ENCODE data around the gene FCRL1. TPM values are rescaled to one million over a fixed set of nuclear protein-coding genes. Genes with fewer than 3 reads are reported as not detected.

The FCRL1 gene
- polyA plus RNA-seq, 1 of the 3 experiments (the other 2 are of a cell fraction) = not detected

- no peak for TF ChIP-seq TEAD4 (IDR thresholded peaks at IDR 0.05; ENCODE audit: borderline replicate concordance, insufficient read depth)
- no peak for TF ChIP-seq EP300 (IDR thresholded peaks at IDR 0.05; ENCODE audit: borderline replicate concordance in 1 of 2, low read depth in 1 of 2, low read length in 1 of 2)
These were observed 19.9 kb downstream of the FCRL1 start (continued) for GRCh38 chr1:157799996-157800395.

DNA sequence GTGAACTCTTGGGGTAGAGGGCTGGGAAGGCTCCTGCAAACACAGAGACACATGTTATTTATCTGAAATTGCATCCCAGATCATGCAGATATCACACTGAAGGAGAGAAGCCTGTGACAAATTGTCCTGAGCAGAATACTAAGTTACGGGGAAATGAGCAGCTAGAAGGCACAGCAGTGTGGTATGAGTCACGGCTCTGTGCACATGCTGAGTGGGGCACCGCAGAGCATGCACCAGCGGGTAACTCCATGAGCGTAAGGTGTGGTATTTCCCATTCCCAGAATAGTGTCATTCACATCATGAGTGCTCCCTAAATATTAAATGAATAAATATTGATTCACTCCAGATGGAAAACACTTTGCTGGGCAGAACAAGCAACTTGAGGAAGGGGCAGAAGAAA lies 21.7 kb downstream of the FCRL1 start:
- 0% methylated on average over 4 of the region's 5 CpGs for WGBS (ENCODE audit: low lambda C conversion rate)
- TF ChIP-seq RCOR1 (IDR thresholded peaks at IDR 0.05; ENCODE audit: low read length) = no peak
- no peak for TF ChIP-seq GABPA (IDR thresholded peaks at IDR 0.05; ENCODE audit: low read depth)
- TF ChIP-seq EZH2phosphoT487 (IDR thresholded peaks at IDR 0.05; ENCODE audit: borderline replicate concordance, low read depth) = no peak
- TF ChIP-seq EP300 (IDR thresholded peaks at IDR 0.05; ENCODE audit: borderline replicate concordance in 1 of 2, low read depth in 1 of 2, low read length in 1 of 2) = no peak
- no peak for TF ChIP-seq MXI1 (IDR thresholded peaks at IDR 0.05; ENCODE audit: low read depth, low read length)
- TF ChIP-seq TEAD4 (IDR thresholded peaks at IDR 0.05; ENCODE audit: borderline replicate concordance, insufficient read depth) = no peak
- TF ChIP-seq, protein P1, sequence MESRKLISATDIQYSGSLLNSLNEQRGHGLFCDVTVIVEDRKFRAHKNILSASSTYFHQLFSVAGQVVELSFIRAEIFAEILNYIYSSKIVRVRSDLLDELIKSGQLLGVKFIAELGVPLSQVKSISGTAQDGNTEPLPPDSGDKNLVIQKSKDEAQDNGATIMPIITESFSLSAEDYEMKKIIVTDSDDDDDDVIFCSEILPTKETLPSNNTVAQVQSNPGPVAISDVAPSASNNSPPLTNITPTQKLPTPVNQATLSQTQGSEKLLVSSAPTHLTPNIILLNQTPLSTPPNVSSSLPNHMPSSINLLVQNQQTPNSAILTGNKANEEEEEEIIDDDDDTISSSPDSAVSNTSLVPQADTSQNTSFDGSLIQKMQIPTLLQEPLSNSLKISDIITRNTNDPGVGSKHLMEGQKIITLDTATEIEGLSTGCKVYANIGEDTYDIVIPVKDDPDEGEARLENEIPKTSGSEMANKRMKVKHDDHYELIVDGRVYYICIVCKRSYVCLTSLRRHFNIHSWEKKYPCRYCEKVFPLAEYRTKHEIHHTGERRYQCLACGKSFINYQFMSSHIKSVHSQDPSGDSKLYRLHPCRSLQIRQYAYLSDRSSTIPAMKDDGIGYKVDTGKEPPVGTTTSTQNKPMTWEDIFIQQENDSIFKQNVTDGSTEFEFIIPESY (IDR thresholded peaks at IDR 0.05; ENCODE audit: borderline replicate concordance, low read depth) = no peak
- no peak for TF ChIP-seq TCF12 (IDR thresholded peaks at IDR 0.05)
- TF ChIP-seq, protein P2, sequence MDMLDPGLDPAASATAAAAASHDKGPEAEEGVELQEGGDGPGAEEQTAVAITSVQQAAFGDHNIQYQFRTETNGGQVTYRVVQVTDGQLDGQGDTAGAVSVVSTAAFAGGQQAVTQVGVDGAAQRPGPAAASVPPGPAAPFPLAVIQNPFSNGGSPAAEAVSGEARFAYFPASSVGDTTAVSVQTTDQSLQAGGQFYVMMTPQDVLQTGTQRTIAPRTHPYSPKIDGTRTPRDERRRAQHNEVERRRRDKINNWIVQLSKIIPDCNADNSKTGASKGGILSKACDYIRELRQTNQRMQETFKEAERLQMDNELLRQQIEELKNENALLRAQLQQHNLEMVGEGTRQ (IDR thresholded peaks at IDR 0.05; ENCODE audit: borderline replicate concordance, low read depth, low read length) = no peak
- TF ChIP-seq JUND (IDR thresholded peaks at IDR 0.05) = no peak
- TF ChIP-seq, protein P3, sequence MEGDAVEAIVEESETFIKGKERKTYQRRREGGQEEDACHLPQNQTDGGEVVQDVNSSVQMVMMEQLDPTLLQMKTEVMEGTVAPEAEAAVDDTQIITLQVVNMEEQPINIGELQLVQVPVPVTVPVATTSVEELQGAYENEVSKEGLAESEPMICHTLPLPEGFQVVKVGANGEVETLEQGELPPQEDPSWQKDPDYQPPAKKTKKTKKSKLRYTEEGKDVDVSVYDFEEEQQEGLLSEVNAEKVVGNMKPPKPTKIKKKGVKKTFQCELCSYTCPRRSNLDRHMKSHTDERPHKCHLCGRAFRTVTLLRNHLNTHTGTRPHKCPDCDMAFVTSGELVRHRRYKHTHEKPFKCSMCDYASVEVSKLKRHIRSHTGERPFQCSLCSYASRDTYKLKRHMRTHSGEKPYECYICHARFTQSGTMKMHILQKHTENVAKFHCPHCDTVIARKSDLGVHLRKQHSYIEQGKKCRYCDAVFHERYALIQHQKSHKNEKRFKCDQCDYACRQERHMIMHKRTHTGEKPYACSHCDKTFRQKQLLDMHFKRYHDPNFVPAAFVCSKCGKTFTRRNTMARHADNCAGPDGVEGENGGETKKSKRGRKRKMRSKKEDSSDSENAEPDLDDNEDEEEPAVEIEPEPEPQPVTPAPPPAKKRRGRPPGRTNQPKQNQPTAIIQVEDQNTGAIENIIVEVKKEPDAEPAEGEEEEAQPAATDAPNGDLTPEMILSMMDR (IDR thresholded peaks at IDR 0.05) = no peak
- TF ChIP-seq RAD21 (IDR thresholded peaks at IDR 0.05; ENCODE audit: low read length) = no peak
- no peak for TF ChIP-seq YY1 (IDR thresholded peaks at IDR 0.05; ENCODE audit: low read depth)
- TF ChIP-seq IRF3 (IDR thresholded peaks at IDR 0.05; ENCODE audit: low read depth, low read length) = no peak
- TF ChIP-seq RXRA (IDR thresholded peaks at IDR 0.05; ENCODE audit: borderline replicate concordance, low read depth) = no peak
- TF ChIP-seq NRF1 (IDR thresholded peaks at IDR 0.05; ENCODE audit: low read depth, low read length) = no peak
- no peak for TF ChIP-seq SIN3A (IDR thresholded peaks at IDR 0.05; ENCODE audit: borderline replicate concordance, low read depth, low read length)
- CTCF ChIA-PET = no interaction called here
- H3K4me3 ChIP-seq (ENCODE audit: low read depth in 2 of 2, low read length in 1 of 2) = no peak overlapping the region
- POLR2A ChIA-PET = no interaction called here
- no peak for DNase-seq
- no peaks in the 10 kb centered on the region; the same call in 1 of the 2 replicates for H3K27me3 ChIP-seq (ENCODE audit: insufficient read depth)
- H4K20me1 ChIP-seq (ENCODE audit: insufficient read depth) = no peaks in the 10 kb centered on the region
- no peaks in the 10 kb centered on the region for H3K79me2 ChIP-seq (ENCODE audit: insufficient read depth)
- no peaks in the 10 kb centered on the region for H3F3A ChIP-seq (replicated peaks; ENCODE audit: insufficient read depth)
- H3K9me3 ChIP-seq = 0 out of 2 replicates have a peak, but pooled peaks cover 4% of the 10 kb centered on the region
- H2AFZ ChIP-seq (ENCODE audit: low read depth) = no peak overlapping the region
- H3K36me3 ChIP-seq (replicated peaks in 1 of 2; ENCODE audit: control insufficient read depth in 1 of 2, insufficient read depth in 2 of 2, low read length in 1 of 2) = no peaks in the 10 kb centered on the region
- no peak overlapping the region for H3K4me2 ChIP-seq
- H3K4me1 ChIP-seq (ENCODE audit: control insufficient read depth in 1 of 2, insufficient read depth in 2 of 2, low read depth in 1 of 2, low read length in 1 of 2) = no peaks in the 10 kb centered on the region
- no peak overlapping the region for H3K9ac ChIP-seq
- H3K9me2 ChIP-seq = no peaks in the 10 kb centered on the region
- no peak overlapping the region for H3K27ac ChIP-seq (ENCODE audit: low read depth in 2 of 2, low read length in 1 of 2)
